ENCODE measurements around the gene KAZN. TPM values are rescaled to one million over a fixed set of nuclear protein-coding genes. Genes with fewer than 3 reads are reported as not detected.
A peak's percentile ranks its signal among the peaks of the same experiment; 100 is the strongest.

Gene KAZN
- polyA plus RNA-seq, 2 of the 4 experiments (the other 2 are of a cell fraction) = 1.3 to 1.9 TPM

DNA sequence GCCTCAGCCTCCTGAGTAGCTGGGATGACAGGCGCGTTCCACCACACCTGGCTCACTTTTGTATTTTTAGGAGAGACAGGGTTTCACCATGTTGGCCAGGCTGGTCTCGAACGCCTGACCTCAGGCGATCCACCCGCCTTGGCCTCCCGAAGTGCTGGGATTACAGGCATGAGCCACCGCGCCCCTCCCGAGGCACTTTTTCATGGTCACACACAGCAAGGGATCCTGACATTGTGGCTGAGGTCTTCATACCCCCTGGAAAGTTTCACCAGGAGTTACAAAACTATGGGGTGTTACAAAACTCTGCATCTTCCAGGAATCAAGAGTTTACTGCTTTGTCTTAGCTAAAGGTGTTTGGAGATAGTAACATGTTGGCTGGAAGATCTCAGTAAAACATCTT lies 320.8 kb downstream of the KAZN start (continued):
- TF ChIP-seq JUN (IDR thresholded peaks at IDR 0.05) = no peak

DNA sequence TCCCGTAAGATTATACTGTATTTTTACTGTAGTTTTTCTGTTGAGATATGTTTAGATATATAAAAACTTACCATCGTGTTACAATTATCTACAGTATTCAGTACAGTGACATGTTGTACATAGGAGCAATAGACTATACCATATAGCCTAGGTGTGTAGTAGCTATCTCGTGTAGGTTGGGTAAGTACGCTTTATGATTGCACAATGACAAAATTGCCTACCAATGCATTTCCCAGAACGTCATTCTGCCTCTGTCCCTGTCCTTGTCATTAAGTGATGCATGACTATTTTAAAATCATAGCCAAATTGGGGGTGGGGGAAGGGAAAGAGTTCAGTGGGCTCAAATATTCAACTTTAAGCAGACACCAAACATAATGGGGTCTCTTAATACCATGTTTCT lies 321.3 kb downstream of the KAZN start:
- TF ChIP-seq MYC (IDR thresholded peaks at IDR 0.05; ENCODE audit: borderline replicate concordance, low read length) = no peak
- no peak for TF ChIP-seq HDAC2 (IDR thresholded peaks at IDR 0.05)
- no peak for TF ChIP-seq CHD2 (IDR thresholded peaks at IDR 0.05; ENCODE audit: low read length, partially characterized antibody)
- TF ChIP-seq MAFK (IDR thresholded peaks at IDR 0.05; ENCODE audit: partially characterized antibody) = peak; percentile 7
- no peak for TF ChIP-seq E2F6 (IDR thresholded peaks at IDR 0.05; ENCODE audit: borderline replicate concordance, low read depth)
- peak; percentile 37 to 43; a peak in 2 of 4 replicates for TF ChIP-seq CEBPB (IDR thresholded peaks at IDR 0.05)
- TF ChIP-seq KDM5A (IDR thresholded peaks at IDR 0.05) = no peak
- no peak for TF ChIP-seq ZSCAN20 (CRISPR knock-in tag; IDR thresholded peaks at IDR 0.05)
- TF ChIP-seq BHLHE40 (IDR thresholded peaks at IDR 0.05; ENCODE audit: low read depth, low read length) = no peak
- no peak for TF ChIP-seq EHMT2 (IDR thresholded peaks at IDR 0.05; ENCODE audit: low read depth)
- Histone ChIP-seq H3K9me3 (no peaks in the 10 kb centered on the region), H3K4me3 (no peak overlapping the region), H3K4me2 (no peak overlapping the region), H3K27ac (no peak overlapping the region), H3K4me1 (no peaks in the 10 kb centered on the region)
- ChIA-PET POLR2A (no interaction called here), CTCF (no interaction called here)
- FAIRE-seq (no peak), ATAC-seq (no peak), DNase-seq (ENCODE audit: low read depth in 1 of 2, low spot score in 1 of 2) (no peak)
- WGBS (ENCODE audit: missing lambda C conversion rate) = 45% methylated on average over 5 of the region's 5 CpGs

DNA sequence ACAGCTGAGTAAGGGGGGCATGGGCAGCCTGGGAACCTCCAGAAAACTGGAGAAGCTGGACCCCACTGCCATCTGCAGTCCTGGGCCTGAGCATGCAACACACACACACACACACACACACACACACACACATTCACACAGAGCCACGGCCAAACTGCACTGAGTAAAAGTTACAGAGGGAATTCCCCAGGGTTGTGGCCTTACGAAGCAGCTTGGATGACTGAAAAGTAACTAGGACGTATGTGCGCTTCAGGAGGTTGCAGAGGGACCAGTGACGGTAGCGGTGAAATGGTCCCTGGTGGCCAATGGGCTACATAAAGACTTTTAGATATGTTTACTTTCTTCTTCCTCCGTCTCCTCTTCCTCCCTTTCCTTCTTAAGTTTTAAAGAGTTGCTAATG lies 322.6 kb downstream of the KAZN start:
- FAIRE-seq (no peak), DNase-seq (ENCODE audit: low read depth in 1 of 2, low spot score in 1 of 2) (no peak), ATAC-seq (no peak)
- CTCF ChIA-PET = no interaction called here
- WGBS (ENCODE audit: missing lambda C conversion rate) = 64% methylated on average over 7 of the region's 7 CpGs
- H3K4me1 ChIP-seq = 0 out of 3 replicates have a peak, but pooled peaks cover 6% of the 10 kb centered on the region
- no peak overlapping the region for H3K4me3 ChIP-seq
- no peaks in the 10 kb centered on the region for H3K9me3 ChIP-seq
- H3K27ac ChIP-seq = no peak overlapping the region
- H3K4me2 ChIP-seq = no peak overlapping the region
- TF ChIP-seq BHLHE40 (IDR thresholded peaks at IDR 0.05; ENCODE audit: low read depth, low read length) (no peak), PHF8 (IDR thresholded peaks at IDR 0.05; ENCODE audit: borderline replicate concordance, low read depth) (no peak)
- POLR2A ChIA-PET = no interaction called here

DNA sequence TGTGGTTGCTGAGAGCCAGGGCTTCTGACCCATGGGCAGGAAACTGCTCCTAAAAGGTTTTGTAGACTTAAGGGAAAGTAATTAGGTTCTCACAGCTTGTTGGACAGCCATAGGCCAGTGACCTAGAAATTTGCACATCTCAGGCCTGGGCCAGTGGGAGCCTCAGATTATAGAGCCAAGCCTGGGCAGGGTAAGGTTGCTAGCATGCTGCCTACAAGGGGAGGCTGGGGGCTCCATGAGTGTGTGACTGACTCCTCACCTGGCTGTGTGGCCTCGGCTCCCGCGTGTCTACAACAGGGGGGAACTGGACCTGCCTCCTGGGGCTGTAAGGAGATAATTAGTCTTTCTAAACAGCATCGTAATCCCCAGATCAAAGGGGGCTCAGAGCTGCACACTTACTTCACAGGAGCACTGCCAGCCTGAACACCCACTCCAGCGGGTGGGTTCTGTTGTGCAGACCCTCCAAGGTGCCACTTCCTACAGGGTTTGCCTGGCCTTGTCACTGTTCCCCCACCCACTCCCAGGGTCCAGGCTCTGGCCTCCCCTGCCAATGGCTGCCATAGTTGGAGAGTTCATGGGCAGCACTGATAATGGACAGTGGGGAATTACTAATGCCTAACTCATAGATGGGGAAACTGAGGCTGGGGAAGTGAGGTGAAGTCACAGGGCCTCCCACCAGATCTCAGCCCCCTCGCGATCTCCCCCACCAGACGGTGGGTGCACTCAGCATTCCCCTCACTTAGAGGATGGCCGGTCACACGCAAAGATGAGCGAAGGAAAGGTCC lies 324.6 kb downstream of the KAZN start:
- FAIRE-seq = no peak
- ChIA-PET POLR2A (no interaction called here), CTCF (no interaction called here)
- peak overlapping the region; percentile 66 to 93; a peak in 4 of 6 replicates for H3K27ac ChIP-seq
- peak overlapping the region; percentile 72; the same call in 1 of the 3 replicates for H3K4me3 ChIP-seq
- TF ChIP-seq GATA3 (IDR thresholded peaks at IDR 0.05; ENCODE audit: borderline replicate concordance) = no peak
- TF ChIP-seq KDM1A (IDR thresholded peaks at IDR 0.05; ENCODE audit: low read depth) = no peak
- TF ChIP-seq HMGXB4 (CRISPR knock-in tag; IDR thresholded peaks at IDR 0.05; ENCODE audit: borderline replicate concordance) = no peak
- TF ChIP-seq RAD21 (conservative IDR thresholded peaks at IDR 0.05 in 1 of 2, IDR thresholded peaks at IDR 0.05 in 1 of 2) = no peak
- TF ChIP-seq PBX3 (IDR thresholded peaks at IDR 0.05) = no peak
- TF ChIP-seq CEBPB (IDR thresholded peaks at IDR 0.05) = no peak
- no peak for TF ChIP-seq MAFK (IDR thresholded peaks at IDR 0.05; ENCODE audit: partially characterized antibody)
- no peak for TF ChIP-seq ZSCAN20 (CRISPR knock-in tag; IDR thresholded peaks at IDR 0.05)
- no peak for TF ChIP-seq HOXB13 (CRISPR knock-in tag; IDR thresholded peaks at IDR 0.05; ENCODE audit: low read depth)
- TF ChIP-seq ELK1 (IDR thresholded peaks at IDR 0.05; ENCODE audit: low read depth, low read length) = no peak
- no peak for TF ChIP-seq RCOR1 (IDR thresholded peaks at IDR 0.05; ENCODE audit: low read depth, low read length)
- no peak for TF ChIP-seq HEYL (CRISPR knock-in tag; IDR thresholded peaks at IDR 0.05)
- TF ChIP-seq, protein P1, sequence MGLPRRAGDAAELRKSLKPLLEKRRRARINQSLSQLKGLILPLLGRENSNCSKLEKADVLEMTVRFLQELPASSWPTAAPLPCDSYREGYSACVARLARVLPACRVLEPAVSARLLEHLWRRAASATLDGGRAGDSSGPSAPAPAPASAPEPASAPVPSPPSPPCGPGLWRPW (IDR thresholded peaks at IDR 0.05) = no peak
- no peak for TF ChIP-seq FOXS1 (CRISPR knock-in tag; IDR thresholded peaks at IDR 0.05)
- TF ChIP-seq, protein P2, sequence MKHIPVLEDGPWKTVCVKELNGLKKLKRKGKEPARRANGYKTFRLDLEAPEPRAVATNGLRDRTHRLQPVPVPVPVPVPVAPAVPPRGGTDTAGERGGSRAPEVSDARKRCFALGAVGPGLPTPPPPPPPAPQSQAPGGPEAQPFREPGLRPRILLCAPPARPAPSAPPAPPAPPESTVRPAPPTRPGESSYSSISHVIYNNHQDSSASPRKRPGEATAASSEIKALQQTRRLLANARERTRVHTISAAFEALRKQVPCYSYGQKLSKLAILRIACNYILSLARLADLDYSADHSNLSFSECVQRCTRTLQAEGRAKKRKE (CRISPR knock-in tag; IDR thresholded peaks at IDR 0.05; ENCODE audit: low read depth) = no peak
- no peak for TF ChIP-seq PHF8 (IDR thresholded peaks at IDR 0.05; ENCODE audit: borderline replicate concordance, low read depth)
- no peaks in the 10 kb centered on the region for H3K9me3 ChIP-seq
- 0 out of 3 replicates have a peak, but pooled peaks cover 6% of the 10 kb centered on the region for H3K4me1 ChIP-seq
- WGBS (ENCODE audit: missing lambda C conversion rate) = 82% methylated on average over 5 of the region's 11 CpGs
- ATAC-seq = no peak; a peak in 1 of 6 replicates
- DNase-seq (ENCODE audit: low read depth in 1 of 2, low spot score in 1 of 2) = no peak
- H3K4me2 ChIP-seq = peak overlapping the region; percentile 99

Measured in A549 (cell line).